Sciatic nerve (tissue), 2 donors: Measurements from ENCODE around the gene RBPMS2. TPM values are rescaled to one million over a fixed set of nuclear protein-coding genes. Genes with fewer than 3 reads are reported as not detected.

Source experiments
- ATAC-seq: fragments of 200-7000 bp; cut with Tn5 transposase; one replicate; pipeline ENCODE4 v1.9.1; 2020; ENCODE audit warnings: mild to moderate bottlenecking, moderate library complexity
- DNase-seq: peaks from one replicate; pipeline ENCODE4 v3.0.0-alpha.2; 2020; ENCODE audit warnings: low spot score
- intact Hi-C: fragments of 100-400 bp; cut with DNase I; formaldehyde crosslinking; loops from one replicate; pipeline ENCODE4 v1.14.2; 2022
- microRNA-seq: library from miRNA; unstranded; fragments of <30 nt; microRNA quantifications from one replicate; pipeline ENCODE4 v1.2.0, GENCODE V29; 2020
- total RNA-seq: library from RNA; stranded (reverse); fragmentation: NEBNext Ultra II Directional; extraction: Animal tissue kit (Norgen Biotek cat#: 25700); gene quantifications from one replicate; pipeline ENCODE4 v1.2.1, GENCODE V29; 2021
- donor health status: DM: no; HTN: no; CAD: no.
- donor health status: DM: no; HTN: no; CAD: no.

RBPMS2 gene
- total RNA-seq, 1 donor from 2014 or later: 14.2 TPM

- ATAC-seq: peak; percentile 97
- intact Hi-C loops: no loop called here
- peak; percentile 98 for DNase-seq
These were observed 72.4 kb downstream of the RBPMS2 start for GRCh38 chr15:64702816-64703631.

GRCh38 chr15:64701482-64702184, 73.8 kb downstream of the RBPMS2 start:
- intact Hi-C loops: no loop called here
- DNase-seq (no peak), ATAC-seq (no peak)

- DNase-seq (no peak), ATAC-seq (no peak)
- intact Hi-C loops: no loop called here
These were observed 74.3 kb downstream of the RBPMS2 start for GRCh38 chr15:64701051-64701450.

- DNase-seq: no peak
- ATAC-seq: peak; percentile 4
These were observed 75.5 kb downstream of the RBPMS2 start for GRCh38 chr15:64699751-64700388.

DNA sequence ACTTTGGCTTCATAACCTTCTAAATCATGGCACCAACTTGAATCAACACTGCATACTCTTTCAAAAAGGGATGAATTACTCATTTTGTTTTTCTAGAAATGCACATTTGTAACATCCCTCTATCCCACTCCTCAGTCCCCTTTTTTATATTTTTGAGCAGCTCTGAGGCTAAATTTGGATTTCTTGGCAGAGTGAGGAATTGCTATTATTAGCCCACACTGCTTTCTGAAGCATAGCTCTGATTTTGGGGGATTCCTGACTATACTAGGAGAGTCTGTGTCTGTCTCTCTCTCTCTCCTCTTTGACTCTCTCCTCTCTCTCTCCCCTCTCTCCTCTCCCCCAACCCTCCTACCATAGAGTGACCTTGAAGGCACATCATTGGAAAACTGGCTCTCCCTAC, 76.6 kb downstream of the RBPMS2 start:
- intact Hi-C loops: no loop called here
- ATAC-seq (no peak), DNase-seq (no peak)

More at GRCh38 chr15:64699751-64700388, 75.5 kb downstream of the RBPMS2 start:
- intact Hi-C loops: no loop called here

DNA sequence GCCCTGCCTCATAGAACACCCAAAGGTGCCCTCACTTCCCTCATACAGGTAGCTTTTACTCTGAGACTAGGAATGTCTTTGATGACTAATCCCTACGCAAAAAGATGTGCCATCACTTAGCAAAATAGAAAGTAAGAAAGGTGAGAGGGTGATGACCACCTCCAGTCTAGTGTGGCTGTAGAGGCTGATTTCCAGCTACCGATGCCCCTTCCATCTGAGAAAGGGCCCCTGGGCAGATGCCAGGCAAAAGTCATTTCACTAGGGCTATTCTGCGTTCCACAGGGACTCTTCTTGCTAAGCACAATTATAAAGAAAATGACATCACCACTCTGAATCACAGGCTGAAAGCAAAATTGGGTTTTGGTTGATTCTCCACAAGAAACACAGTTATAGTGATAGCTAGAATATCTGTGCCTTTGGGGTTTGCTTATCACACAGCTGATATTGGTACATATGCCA, 77.4 kb downstream of the RBPMS2 start:
- intact Hi-C loops: no loop called here
- ATAC-seq (no peak), DNase-seq (no peak)

- intact Hi-C loops: no loop called here
- no peak for ATAC-seq
- DNase-seq: no peak
These were observed 78.9 kb downstream of the RBPMS2 start for GRCh38 chr15:64696481-64696880.

GRCh38 chr15:64695561-64695992, 79.8 kb downstream of the RBPMS2 start:
- intact Hi-C loops: no loop called here
- peak; percentile 61 for ATAC-seq

GRCh38 chr15:64694816-64695215, 80.6 kb downstream of the RBPMS2 start:
- DNase-seq (no peak), ATAC-seq (no peak)
- intact Hi-C loops: no loop called here

More at GRCh38 chr15:64695561-64695992, 79.8 kb downstream of the RBPMS2 start:
- DNase-seq: no peak

- peak; percentile 85 for ATAC-seq
- DNase-seq: no peak
- intact Hi-C loops: no loop called here
These were observed 82.3 kb downstream of the RBPMS2 start for GRCh38 chr15:64693134-64693533.

GRCh38 chr15:64691896-64692565, 83.4 kb downstream of the RBPMS2 start:
- peak; percentile 41 for ATAC-seq
- DNase-seq: no peak
- intact Hi-C loops: no loop called here

DNA sequence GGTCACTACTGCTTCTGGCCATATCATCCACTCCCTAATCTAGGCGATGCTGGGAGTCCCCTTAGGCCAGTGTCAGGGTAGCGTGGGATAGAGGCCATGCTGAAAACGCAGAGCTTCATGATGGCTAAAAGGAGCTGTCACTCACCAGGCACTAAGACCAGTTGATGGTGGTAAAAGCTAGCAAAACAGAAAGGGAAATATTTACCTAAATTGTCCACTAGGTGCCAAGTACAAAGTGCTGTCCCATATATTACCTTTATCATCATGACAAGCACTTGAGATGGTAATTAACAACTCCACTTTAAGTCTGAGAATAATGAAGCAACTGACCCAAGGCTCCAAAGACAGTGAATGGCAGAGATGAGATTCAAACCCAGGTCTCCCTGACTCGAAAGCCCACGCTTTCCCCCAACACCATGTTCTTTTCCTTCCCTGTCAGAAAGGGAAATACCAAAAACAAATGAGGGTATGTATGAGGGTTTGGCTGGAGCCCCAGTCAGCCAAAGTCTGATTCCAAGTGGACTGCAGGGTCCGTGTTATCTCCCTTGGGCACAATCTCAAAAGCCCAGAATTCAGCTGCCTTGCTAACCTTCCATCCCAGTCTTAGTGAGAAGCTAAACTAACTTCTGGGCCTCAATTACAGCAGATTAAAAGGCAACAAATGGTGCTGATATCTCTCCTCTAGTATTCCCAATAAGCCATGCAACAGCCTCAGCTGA, 84.7 kb downstream of the RBPMS2 start:
- intact Hi-C loops: no loop called here
- DNase-seq (no peak), ATAC-seq (no peak)

DNA sequence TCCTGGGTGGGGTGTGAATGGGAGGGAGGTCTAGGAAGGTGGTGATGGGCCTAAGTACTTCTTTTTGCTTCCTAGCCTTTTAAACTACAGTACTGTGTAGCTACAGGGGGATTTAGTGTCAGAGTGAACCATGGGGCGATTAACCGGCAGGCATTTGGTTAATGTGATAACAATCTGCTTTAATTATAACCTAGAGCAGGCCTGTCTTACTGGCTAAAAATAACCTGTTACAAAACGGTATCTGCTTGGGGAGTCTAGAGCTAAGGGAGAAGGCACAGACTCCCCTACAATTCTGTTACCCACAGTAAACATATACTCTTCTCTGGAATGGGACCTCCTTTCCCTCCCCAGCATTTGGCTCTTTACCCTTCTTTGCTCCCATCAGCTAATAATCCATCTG, 85.4 kb downstream of the RBPMS2 start:
- intact Hi-C loops: no loop called here
- ATAC-seq: no peak
- DNase-seq: no peak

Small RNA genes lying within 50 kb of the gene (microRNA-seq; reads per million reads assigned to microRNA genes)
- gene MIR1272: not detected

Other genes with a start within 250 kb of the RBPMS2 start
- gene PIF1, start 50.1 kb upstream of the RBPMS2 start, total RNA-seq: 0.76 TPM
- 62.9 TPM for gene PLEKHO2, start 66.3 kb upstream of the RBPMS2 start, total RNA-seq
- gene ANKDD1A, start 136.3 kb upstream of the RBPMS2 start, total RNA-seq: 25.5 TPM
- 73.6 TPM for gene SPG21, start 214.3 kb upstream of the RBPMS2 start, total RNA-seq